Hematopoietic multipotent progenitor cell (in vitro differentiated cells): ENCODE measurements around the gene PXMP2. TPM values are rescaled to one million over a fixed set of nuclear protein-coding genes. Genes with fewer than 3 reads are reported as not detected.

Experiments used
- DNase-seq, 3 donors: peaks; one replicate each; pipeline ENCODE4 v3.0.0-alpha.2; 2011 to 2015; ENCODE audit warnings: low read depth in 2 of 3, low spot score in 2 of 3
- total RNA-seq: library from RNA; depleted of rRNA; stranded (reverse); fragments of >200 nt; gene quantifications from one replicate; pipeline ENCODE4 v1.2.3, GENCODE V29; 2012

Gene PXMP2
- total RNA-seq, 1 donor = 21.0 TPM

- DNase-seq = no peak
These were observed 28.2 kb upstream of the PXMP2 start for GRCh38 chr12:132659146-132659545.

- DNase-seq = peak in 2 of 3 donors; percentile 28 to 36
These were observed 27.3 kb upstream of the PXMP2 start for GRCh38 chr12:132660052-132660451.

GRCh38 chr12:132660996-132661395 is 26.4 kb upstream of the PXMP2 start:
- DNase-seq = no peak

- no peak for DNase-seq
These were observed 25.4 kb upstream of the PXMP2 start for GRCh38 chr12:132661972-132662371.

- DNase-seq = no peak
These were observed 24.3 kb upstream of the PXMP2 start for GRCh38 chr12:132662901-132663755.

- DNase-seq = no peak
These were observed 22.9 kb upstream of the PXMP2 start for GRCh38 chr12:132664206-132665148.

- no peak for DNase-seq
These were observed 22.3 kb upstream of the PXMP2 start for GRCh38 chr12:132665149-132665491.

- DNase-seq = no peak
These were observed 21.6 kb upstream of the PXMP2 start for GRCh38 chr12:132665794-132666193.

- DNase-seq = no peak
These were observed 18.9 kb upstream of the PXMP2 start for GRCh38 chr12:132668191-132669088.

GRCh38 chr12:132669166-132669879 is 18.1 kb upstream of the PXMP2 start:
- no peak for DNase-seq

- DNase-seq = no peak
These were observed 15.3 kb upstream of the PXMP2 start for GRCh38 chr12:132672116-132672515.

GRCh38 chr12:132672678-132673077 is 14.7 kb upstream of the PXMP2 start:
- no peak for DNase-seq

GRCh38 chr12:132673288-132674179 is 13.9 kb upstream of the PXMP2 start:
- DNase-seq = no peak

GRCh38 chr12:132674561-132674960 is 12.8 kb upstream of the PXMP2 start:
- no peak for DNase-seq

- DNase-seq = no peak
These were observed 11.5 kb upstream of the PXMP2 start for GRCh38 chr12:132675757-132676432.

GRCh38 chr12:132677492-132677891 is 9.9 kb upstream of the PXMP2 start:
- DNase-seq = no peak

- no peak for DNase-seq
These were observed 2.0 kb upstream of the PXMP2 start for GRCh38 chr12:132685400-132685799.

- no peak for DNase-seq
These were observed 569 bp upstream of the PXMP2 start for GRCh38 chr12:132686825-132687210.
